Measurements from ENCODE around the gene SRBD1. TPM values are rescaled to one million over a fixed set of nuclear protein-coding genes. Genes with fewer than 3 reads are reported as not detected.

The SRBD1 gene
- total RNA-seq, 1 donor from 2014 or later: 13.8 TPM

DNA sequence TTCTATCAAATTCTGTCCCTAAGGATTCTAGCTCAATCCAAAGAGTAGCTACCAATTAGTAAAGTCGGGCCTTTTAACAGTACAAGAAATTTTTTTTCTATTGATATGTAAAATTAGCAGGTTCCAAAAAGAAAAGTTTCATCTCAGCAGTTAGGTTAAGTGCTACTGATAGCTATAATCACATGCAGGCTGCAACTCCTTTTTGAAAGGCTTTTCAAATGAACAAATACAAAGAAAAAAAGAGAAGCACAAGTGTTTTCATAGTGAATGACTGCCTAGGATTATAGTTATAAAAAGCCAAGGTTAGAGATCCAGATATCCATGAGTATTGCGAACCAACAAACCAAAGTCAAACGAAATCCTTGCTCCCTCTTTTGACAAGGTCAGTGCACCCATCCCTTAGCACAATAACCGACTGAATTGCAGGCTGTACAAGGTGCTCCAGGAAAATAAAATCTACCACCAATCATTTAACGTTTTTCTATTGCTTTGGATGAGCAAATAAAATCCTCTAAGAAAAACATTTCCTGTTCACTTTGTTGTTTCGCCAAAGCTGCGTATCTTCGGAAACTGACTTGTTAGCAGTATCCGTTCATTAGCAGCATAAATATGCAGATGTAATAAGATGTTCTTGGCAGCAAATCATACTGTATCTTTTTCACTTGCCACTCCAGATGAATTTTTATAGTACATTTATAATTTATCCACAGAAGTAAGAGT, 100.2 kb downstream of the SRBD1 start:
- Mint-ChIP-seq H3K27ac (no peak overlapping the region), H3K9me3 (ENCODE audit: low read depth) (no peaks in the 10 kb centered on the region), H3K4me1 (ENCODE audit: low read depth) (no peaks in the 10 kb centered on the region), H3K36me3 (ENCODE audit: insufficient read depth) (peaks cover 2% of the 10 kb centered on the region), H3K4me3 (ENCODE audit: low read depth) (no peak overlapping the region), H3K27me3 (no peaks in the 10 kb centered on the region)
- TF ChIP-seq, protein P1, sequence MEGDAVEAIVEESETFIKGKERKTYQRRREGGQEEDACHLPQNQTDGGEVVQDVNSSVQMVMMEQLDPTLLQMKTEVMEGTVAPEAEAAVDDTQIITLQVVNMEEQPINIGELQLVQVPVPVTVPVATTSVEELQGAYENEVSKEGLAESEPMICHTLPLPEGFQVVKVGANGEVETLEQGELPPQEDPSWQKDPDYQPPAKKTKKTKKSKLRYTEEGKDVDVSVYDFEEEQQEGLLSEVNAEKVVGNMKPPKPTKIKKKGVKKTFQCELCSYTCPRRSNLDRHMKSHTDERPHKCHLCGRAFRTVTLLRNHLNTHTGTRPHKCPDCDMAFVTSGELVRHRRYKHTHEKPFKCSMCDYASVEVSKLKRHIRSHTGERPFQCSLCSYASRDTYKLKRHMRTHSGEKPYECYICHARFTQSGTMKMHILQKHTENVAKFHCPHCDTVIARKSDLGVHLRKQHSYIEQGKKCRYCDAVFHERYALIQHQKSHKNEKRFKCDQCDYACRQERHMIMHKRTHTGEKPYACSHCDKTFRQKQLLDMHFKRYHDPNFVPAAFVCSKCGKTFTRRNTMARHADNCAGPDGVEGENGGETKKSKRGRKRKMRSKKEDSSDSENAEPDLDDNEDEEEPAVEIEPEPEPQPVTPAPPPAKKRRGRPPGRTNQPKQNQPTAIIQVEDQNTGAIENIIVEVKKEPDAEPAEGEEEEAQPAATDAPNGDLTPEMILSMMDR (IDR thresholded peaks at IDR 0.05; ENCODE audit: unreplicated experiment): no peak
- DNase-seq (ENCODE audit: low spot score, unreplicated experiment): no peak

- Mint-ChIP-seq H3K27me3 (no peaks in the 10 kb centered on the region), H3K4me3 (ENCODE audit: low read depth) (no peak overlapping the region), H3K27ac (no peak overlapping the region), H3K4me1 (ENCODE audit: low read depth) (no peaks in the 10 kb centered on the region), H3K36me3 (ENCODE audit: insufficient read depth) (peaks cover 4% of the 10 kb centered on the region), H3K9me3 (ENCODE audit: low read depth) (peaks cover 4% of the 10 kb centered on the region)
- TF ChIP-seq, protein P1 (IDR thresholded peaks at IDR 0.05; ENCODE audit: unreplicated experiment): no peak
- DNase-seq (ENCODE audit: low spot score, unreplicated experiment): no peak
Measured at GRCh38 chr2:45506756-45507155, 104.3 kb downstream of the SRBD1 start.

DNA sequence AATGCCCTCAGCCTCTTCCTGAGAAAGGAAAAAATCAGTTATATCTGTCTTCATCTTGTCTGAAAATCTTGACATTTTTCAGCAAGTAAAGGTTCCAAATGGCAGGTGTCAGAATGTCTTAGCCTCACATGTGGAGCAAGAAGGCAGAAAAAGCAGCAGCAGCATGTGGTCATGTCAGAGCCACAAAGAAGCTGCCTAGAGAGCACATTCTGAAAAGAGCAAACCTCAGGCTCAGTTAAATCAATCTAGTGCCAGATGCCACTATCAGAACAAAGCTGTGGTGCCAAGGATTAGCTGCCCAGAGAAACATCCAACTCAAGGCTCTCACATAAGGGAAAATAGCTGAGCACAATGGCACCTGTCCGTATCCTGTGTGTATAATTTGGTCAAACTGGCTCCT, 105.9 kb downstream of the SRBD1 start:
- no peak for DNase-seq (ENCODE audit: low spot score, unreplicated experiment)
- Mint-ChIP-seq H3K4me1 (ENCODE audit: low read depth) (no peaks in the 10 kb centered on the region), H3K9me3 (ENCODE audit: low read depth) (peaks cover 9% of the 10 kb centered on the region), H3K36me3 (ENCODE audit: insufficient read depth) (peaks cover 8% of the 10 kb centered on the region), H3K27ac (no peak overlapping the region), H3K27me3 (no peaks in the 10 kb centered on the region), H3K4me3 (ENCODE audit: low read depth) (no peak overlapping the region)
- TF ChIP-seq, protein P1 (IDR thresholded peaks at IDR 0.05; ENCODE audit: unreplicated experiment): no peak

GRCh38 chr2:45498661-45499550, 112.2 kb downstream of the SRBD1 start:
- TF ChIP-seq, protein P1 (IDR thresholded peaks at IDR 0.05; ENCODE audit: unreplicated experiment): no peak
- H3K4me3 Mint-ChIP-seq (ENCODE audit: low read depth): no peak overlapping the region
- H3K27ac Mint-ChIP-seq: no peak overlapping the region
- H3K27me3 Mint-ChIP-seq: no peaks in the 10 kb centered on the region
- H3K36me3 Mint-ChIP-seq (ENCODE audit: insufficient read depth): peaks cover 12% of the 10 kb centered on the region
- H3K4me1 Mint-ChIP-seq (ENCODE audit: low read depth): peaks cover 2% of the 10 kb centered on the region
- peaks cover 14% of the 10 kb centered on the region for H3K9me3 Mint-ChIP-seq (ENCODE audit: low read depth)
- no peak for DNase-seq (ENCODE audit: low spot score, unreplicated experiment)

- Mint-ChIP-seq H3K27ac (no peak overlapping the region), H3K4me3 (ENCODE audit: low read depth) (no peak overlapping the region), H3K4me1 (ENCODE audit: low read depth) (peaks cover 2% of the 10 kb centered on the region), H3K27me3 (no peaks in the 10 kb centered on the region), H3K36me3 (ENCODE audit: insufficient read depth) (peaks cover 10% of the 10 kb centered on the region), H3K9me3 (ENCODE audit: low read depth) (peaks cover 14% of the 10 kb centered on the region)
- DNase-seq (ENCODE audit: low spot score, unreplicated experiment): no peak
- TF ChIP-seq, protein P1 (IDR thresholded peaks at IDR 0.05; ENCODE audit: unreplicated experiment): no peak
Measured at GRCh38 chr2:45497355-45497754, 113.7 kb downstream of the SRBD1 start.
